ENCODE results near the gene TPM1.

- no peak for TF ChIP-seq EZH2 (IDR thresholded peaks at IDR 0.05; ENCODE audit: insufficient read depth, poor library complexity, severe bottlenecking)
- no peak for TF ChIP-seq EZH2phosphoT487 (IDR thresholded peaks at IDR 0.05; ENCODE audit: insufficient read depth, low read depth)
Measured at GRCh38 chr15:63035253-63035652, 7.3 kb upstream of the TPM1 start.

Data from GM23248 (cell line).